Osteocyte (in vitro differentiated cells): ENCODE data around the gene NCKAP5L. TPM values are rescaled to one million over a fixed set of nuclear protein-coding genes. Genes with fewer than 3 reads are reported as not detected.
"Not testable (repeated sequence)": the region's sequence is repeated elsewhere in the genome, so short reads cannot be mapped to it uniquely, and the experiment has no call there.

ENCODE experiments used
- DNase-seq: peaks from one replicate; pipeline ENCODE4 v3.0.0; 2021; ENCODE audit warnings: mixed read lengths; ENCODE audit not compliant: unreplicated experiment; ENCODE audit errors: extremely low spot score
- H3K27ac Mint-ChIP-seq: one replicate; pipeline ENCODE4 v1.8.0; 2021; ENCODE audit warnings: mild to moderate bottlenecking, mixed read lengths; ENCODE audit not compliant: unreplicated experiment
- H3K27me3 Mint-ChIP-seq: one replicate; pipeline ENCODE4 v1.8.0; 2021; ENCODE audit warnings: mixed read lengths; ENCODE audit not compliant: unreplicated experiment
- H3K36me3 Mint-ChIP-seq: one replicate; pipeline ENCODE4 v1.8.0; 2021; ENCODE audit warnings: mixed read lengths; ENCODE audit not compliant: unreplicated experiment
- H3K4me1 Mint-ChIP-seq: one replicate; pipeline ENCODE4 v1.8.0; 2021; ENCODE audit warnings: mixed read lengths; ENCODE audit not compliant: unreplicated experiment
- H3K4me3 Mint-ChIP-seq: one replicate; pipeline ENCODE4 v1.8.0; 2021; ENCODE audit warnings: mild to moderate bottlenecking, moderate library complexity, mixed read lengths; ENCODE audit not compliant: unreplicated experiment
- H3K9me3 Mint-ChIP-seq: one replicate; pipeline ENCODE4 v1.8.0; 2021; ENCODE audit warnings: mixed read lengths; ENCODE audit not compliant: unreplicated experiment
- total RNA-seq: library from RNA; stranded (reverse); gene quantifications from 2 replicates; pipeline ENCODE4 v1.2.1, GENCODE V29; 2021
- TF ChIP-seq, protein P1 (sequence below): fragments of 200-600 bp; sonication (generic); IDR thresholded peaks from 2 replicates; pipeline ENCODE4 v1.5.0; 2021; ENCODE audit warnings: antibody characterized with exemption, mild to moderate bottlenecking, moderate library complexity

Gene NCKAP5L
- total RNA-seq, 1 donor from 2014 or later, result 42.4 TPM

DNA sequence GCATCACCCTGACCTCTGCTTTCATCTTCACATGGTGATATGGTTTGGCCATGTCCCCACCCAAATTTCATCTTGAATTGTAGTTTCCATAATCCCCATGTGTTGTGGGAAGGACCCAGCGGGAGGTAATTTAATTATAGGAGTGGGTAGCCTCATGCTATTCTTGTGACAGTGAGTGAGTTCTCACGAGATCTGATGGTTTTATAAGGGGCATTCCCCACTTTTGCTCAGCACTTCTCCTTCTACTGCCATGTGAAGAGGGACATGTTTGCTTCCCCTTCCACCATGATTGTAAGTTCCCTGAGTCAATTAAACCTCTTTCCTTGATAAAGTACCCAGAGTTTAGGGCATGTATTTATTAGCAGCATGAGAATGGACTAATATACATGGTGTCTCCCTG lies 48.6 kb downstream of the NCKAP5L start:
- no peak overlapping the region for H3K27ac Mint-ChIP-seq
- no peaks in the 10 kb centered on the region for H3K36me3 Mint-ChIP-seq
- H3K9me3 Mint-ChIP-seq, result no peaks in the 10 kb centered on the region
- TF ChIP-seq, protein P1, sequence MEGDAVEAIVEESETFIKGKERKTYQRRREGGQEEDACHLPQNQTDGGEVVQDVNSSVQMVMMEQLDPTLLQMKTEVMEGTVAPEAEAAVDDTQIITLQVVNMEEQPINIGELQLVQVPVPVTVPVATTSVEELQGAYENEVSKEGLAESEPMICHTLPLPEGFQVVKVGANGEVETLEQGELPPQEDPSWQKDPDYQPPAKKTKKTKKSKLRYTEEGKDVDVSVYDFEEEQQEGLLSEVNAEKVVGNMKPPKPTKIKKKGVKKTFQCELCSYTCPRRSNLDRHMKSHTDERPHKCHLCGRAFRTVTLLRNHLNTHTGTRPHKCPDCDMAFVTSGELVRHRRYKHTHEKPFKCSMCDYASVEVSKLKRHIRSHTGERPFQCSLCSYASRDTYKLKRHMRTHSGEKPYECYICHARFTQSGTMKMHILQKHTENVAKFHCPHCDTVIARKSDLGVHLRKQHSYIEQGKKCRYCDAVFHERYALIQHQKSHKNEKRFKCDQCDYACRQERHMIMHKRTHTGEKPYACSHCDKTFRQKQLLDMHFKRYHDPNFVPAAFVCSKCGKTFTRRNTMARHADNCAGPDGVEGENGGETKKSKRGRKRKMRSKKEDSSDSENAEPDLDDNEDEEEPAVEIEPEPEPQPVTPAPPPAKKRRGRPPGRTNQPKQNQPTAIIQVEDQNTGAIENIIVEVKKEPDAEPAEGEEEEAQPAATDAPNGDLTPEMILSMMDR, result no peak
- H3K4me1 Mint-ChIP-seq, result peaks cover 19% of the 10 kb centered on the region
- H3K27me3 Mint-ChIP-seq, result peaks cover 15% of the 10 kb centered on the region
- DNase-seq, result no peak
- no peak overlapping the region for H3K4me3 Mint-ChIP-seq

DNA sequence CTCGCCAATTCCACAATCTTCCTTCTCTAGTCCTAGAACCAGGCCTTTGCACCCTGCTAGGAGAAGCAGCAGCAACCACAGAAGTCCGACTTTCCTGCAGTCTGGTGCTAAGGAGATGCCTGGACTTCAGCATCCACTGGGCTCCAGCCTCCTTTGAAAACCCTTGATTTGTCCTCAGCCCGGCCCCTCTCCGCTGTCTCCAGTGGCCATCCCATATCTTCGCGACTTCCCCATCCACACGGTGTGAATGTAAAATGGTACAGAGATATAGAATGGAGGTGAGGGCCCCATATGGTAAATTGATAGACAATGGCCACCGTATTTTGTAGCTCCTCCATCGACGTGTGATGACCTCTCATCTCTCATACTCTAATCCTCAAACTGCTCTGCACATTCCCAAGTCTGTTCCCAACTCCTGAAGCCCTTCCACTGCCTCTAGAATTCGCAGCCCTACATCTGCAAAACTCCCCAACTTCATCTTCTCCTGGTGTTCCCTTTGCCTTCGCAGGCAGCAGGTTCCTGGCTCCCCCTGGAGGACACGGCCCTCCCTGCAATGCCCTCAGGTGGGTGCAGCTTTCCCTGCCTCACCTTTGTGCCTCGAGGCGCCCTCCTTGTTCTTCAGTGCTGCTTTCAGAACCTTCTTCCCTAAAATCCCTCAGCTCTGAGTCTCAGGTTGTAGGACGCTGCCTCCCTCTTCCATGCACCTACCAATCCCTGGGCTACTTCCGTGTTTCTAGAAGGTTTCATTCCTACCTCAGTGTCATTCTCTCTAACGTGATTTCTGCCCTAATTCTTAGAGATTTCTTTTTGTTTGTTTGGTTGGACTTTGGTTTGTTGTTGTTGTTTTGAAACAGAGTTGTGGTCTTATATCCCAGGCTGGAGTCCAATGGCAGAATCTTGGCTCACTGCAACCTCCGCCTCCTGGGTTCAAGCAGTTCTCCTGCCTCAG lies 50.1 kb downstream of the NCKAP5L start:
- Mint-ChIP-seq H3K4me1 (peaks cover 7% of the 10 kb centered on the region), H3K4me3 (no peak overlapping the region), H3K27me3 (peaks cover 15% of the 10 kb centered on the region), H3K27ac (no peak overlapping the region), H3K36me3 (no peaks in the 10 kb centered on the region), H3K9me3 (no peaks in the 10 kb centered on the region)
- no peak for DNase-seq
- TF ChIP-seq, protein P1, result peak; percentile 71

DNA sequence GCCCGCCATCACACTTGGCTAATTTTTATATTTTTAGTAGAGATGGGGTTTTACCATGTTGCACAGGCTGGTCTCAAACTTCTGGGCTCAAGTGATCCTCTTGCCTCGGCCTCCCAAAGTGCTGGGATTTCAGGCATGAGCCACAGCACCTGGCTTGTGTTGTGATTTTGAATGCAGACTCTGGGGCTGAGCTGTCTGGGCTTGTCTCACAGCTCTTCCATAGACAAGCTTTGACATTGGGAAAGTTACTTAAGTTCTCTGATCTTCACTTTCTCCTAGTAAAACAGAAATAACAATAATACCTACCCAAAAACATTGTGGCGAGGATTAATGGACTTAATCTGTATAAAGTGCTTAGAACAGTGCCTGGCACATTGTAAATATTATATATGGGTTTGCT lies 50.9 kb downstream of the NCKAP5L start:
- H3K27ac Mint-ChIP-seq, result no peak overlapping the region
- no peak overlapping the region for H3K4me3 Mint-ChIP-seq
- peaks cover 15% of the 10 kb centered on the region for H3K27me3 Mint-ChIP-seq
- H3K9me3 Mint-ChIP-seq, result no peaks in the 10 kb centered on the region
- TF ChIP-seq, protein P1, result no peak
- no peaks in the 10 kb centered on the region for H3K36me3 Mint-ChIP-seq
- DNase-seq, result no peak
- peaks cover 7% of the 10 kb centered on the region for H3K4me1 Mint-ChIP-seq

DNA sequence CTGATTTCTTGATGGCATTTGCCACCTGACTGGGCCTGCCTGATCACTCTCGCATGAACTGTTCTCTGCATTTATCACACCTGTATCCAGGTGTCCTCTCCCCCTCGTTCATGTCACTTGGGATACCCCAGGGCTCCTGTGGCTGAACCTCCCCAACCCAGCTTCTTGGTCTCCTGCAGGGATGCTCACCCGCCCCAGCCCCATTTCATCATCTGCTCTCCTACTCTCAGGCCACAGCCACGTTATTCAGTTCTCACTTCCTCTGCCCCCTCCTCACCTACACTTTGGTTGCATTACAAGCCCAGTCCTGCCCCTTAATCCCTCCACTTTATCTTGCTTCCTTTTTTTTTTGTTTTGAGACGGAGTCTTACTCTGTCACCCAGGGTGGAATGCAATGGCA lies 51.4 kb downstream of the NCKAP5L start:
- TF ChIP-seq, protein P1, result no peak
- H3K4me3 Mint-ChIP-seq, result no peak overlapping the region
- H3K27ac Mint-ChIP-seq, result no peak overlapping the region
- peaks cover 15% of the 10 kb centered on the region for H3K27me3 Mint-ChIP-seq
- H3K36me3 Mint-ChIP-seq, result no peaks in the 10 kb centered on the region
- no peak for DNase-seq
- no peaks in the 10 kb centered on the region for H3K9me3 Mint-ChIP-seq
- peaks cover 7% of the 10 kb centered on the region for H3K4me1 Mint-ChIP-seq

DNA sequence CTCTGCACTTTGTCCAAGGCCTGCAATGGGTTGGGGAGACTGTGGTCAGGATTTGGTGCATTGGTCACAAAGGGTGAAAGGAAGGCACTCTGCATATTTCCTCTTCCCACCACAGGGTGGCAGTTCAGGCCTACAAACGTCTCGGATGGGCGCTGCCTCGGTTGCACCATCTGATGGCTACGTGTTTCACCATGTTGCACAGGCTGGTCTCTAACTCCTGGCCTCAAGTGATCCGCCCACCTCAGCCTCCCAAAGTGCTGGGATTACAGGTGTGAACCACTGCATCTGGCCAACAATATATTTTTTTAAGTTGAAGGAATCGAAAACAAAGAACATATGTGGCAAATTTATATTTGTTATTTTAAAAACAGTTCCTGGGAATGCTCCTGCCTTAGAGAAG lies 51.8 kb downstream of the NCKAP5L start:
- TF ChIP-seq, protein P1, result peak; percentile 93
- H3K4me1 Mint-ChIP-seq, result peaks cover 7% of the 10 kb centered on the region
- DNase-seq, result no peak
- no peak overlapping the region for H3K4me3 Mint-ChIP-seq
- peak overlapping the region; percentile 53 for H3K27ac Mint-ChIP-seq
- no peaks in the 10 kb centered on the region for H3K36me3 Mint-ChIP-seq
- peaks cover 15% of the 10 kb centered on the region for H3K27me3 Mint-ChIP-seq
- H3K9me3 Mint-ChIP-seq, result no peaks in the 10 kb centered on the region

DNA sequence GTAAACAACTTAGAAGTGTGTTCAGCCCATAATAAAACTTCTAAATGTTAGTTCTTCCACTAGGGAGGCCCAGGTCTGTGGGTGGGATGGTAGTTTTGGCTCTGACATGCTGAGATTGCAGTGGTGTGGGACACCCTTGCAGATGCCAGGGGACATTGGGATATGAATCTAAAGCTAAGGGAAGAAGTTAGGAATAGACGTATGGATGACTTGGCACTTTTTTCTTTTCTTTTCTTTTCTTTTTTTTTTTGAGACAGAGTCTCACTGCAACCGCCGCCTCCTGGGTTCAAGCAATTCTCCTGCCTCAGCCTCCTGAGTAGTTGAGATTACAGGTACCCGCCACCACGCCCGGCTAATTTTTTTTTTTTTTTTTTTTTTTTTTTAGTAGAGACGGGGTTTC lies 55.1 kb downstream of the NCKAP5L start:
- not testable (repeated sequence) for H3K27ac Mint-ChIP-seq, H3K27me3 Mint-ChIP-seq, H3K36me3 Mint-ChIP-seq, DNase-seq, H3K4me3 Mint-ChIP-seq, H3K4me1 Mint-ChIP-seq, H3K9me3 Mint-ChIP-seq
